ENCODE results near the gene KLF1.
"Not testable (repeated sequence)": the region's sequence is repeated elsewhere in the genome, so short reads cannot be mapped to it uniquely, and the experiment has no call there.

Gene KLF1

DNA sequence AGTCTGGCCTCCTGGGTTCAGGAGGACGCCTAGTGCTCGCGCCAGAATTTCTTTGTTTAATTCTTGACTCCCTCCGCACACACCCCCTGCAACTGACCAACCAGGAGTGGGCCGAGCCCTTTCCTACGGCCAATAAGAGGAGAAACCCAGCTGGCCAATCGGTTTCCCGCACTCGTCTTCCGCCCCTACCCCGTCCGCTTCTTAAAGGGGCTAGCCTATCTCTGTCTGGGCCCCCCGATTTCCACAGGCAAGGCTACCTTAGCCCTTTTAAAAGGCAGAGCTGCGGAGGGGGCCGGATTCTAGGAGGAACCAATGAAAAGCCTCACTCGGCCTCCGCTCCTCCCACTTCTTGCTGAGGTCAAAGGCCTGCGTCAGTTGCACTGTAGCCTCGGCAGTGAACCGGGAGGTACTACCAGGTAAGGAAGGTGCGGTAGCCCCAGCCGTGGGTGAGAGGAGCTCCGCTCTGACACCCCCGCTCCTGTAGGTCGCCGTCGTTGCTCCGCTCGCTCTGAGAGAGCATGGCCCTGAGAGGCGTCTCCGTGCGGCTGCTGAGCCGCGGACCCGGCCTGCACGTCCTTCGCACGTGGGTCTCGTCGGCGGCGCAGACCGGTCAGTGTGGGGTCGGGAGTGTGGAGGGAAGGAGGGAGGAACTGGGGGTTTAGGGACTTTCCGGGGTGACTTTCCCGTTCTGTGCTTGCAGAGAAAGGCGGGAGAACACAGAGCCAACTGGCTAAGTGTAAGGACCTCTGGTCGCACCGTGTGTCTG lies 4.0 kb upstream of the KLF1 start, which contains the start of gene GCDH:
GCDH (plus strand) TSS at position 374 of the 766 bp plus-strand sequence; CDS start at position 519, 145 bp downstream.
- peak; percentile 100 for DNase-seq

DNA sequence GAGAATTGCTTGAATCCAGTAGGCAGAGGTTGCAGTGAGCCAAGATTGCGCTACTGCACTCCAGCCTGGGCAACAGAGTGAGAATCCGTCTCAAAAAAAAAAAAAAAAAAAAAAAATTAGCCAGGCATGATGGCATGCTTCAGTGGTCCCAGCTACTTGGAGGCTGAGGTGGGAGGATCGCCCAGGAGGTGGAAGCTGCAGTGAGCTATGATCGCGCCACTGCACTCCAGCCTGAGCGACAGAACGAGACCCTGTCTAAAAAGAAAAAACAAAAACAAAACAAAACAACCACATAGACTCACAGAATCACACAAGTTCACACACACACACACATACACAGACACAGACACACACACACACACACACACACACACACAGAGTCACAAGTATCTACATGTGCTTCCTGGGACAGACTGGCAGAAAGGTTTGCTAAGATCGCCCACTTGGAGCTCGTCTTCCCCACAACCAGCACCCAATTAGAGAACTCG lies 3.3 kb upstream of the KLF1 start:
- not testable (repeated sequence) for DNase-seq

DNA sequence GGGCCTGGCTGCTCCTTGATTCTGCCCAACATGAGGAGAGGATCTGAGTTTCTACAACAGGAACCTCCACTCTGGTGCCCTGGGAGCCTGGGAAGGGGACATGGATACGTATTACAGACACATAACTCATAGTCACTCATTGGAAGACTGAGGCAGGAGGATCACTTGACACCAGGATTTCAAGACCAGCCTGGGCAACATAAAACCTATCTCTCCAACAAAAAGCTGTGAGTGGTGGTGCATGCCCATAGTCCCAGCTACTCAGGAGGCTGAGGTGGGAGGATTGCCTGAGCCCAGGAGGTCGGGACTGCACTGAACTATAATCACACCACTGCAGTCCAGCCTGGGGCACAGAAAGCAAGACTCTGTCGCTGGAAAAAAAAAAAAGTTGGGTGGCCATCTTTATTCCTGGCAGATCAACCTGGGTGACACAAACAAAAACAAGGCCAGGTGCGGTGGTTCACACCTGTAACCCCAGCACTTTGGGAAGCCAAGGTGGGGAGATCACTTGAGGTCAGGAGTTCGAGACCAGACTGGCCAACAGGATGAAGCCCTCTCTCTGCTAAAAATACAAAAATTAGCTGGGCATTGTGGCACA lies 1.1 kb upstream of the KLF1 start:
- no peak for DNase-seq

DNA sequence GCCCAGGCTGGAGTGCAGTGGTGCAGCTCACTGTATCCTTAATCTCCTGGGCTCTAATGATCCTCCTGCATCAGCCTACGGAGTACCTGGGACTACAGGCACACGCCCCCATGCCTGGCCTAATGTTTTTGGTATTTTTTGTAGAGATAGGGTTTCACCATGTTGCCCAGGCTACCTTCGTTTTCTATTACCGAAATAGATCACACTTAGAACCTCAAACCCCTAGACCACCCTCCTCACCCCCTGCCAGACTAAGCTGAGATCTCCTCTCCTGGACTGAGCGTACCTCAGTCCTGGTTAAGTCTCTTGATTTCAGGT lies 391 bp downstream of the KLF1 start:
- DNase-seq = no peak

DNA sequence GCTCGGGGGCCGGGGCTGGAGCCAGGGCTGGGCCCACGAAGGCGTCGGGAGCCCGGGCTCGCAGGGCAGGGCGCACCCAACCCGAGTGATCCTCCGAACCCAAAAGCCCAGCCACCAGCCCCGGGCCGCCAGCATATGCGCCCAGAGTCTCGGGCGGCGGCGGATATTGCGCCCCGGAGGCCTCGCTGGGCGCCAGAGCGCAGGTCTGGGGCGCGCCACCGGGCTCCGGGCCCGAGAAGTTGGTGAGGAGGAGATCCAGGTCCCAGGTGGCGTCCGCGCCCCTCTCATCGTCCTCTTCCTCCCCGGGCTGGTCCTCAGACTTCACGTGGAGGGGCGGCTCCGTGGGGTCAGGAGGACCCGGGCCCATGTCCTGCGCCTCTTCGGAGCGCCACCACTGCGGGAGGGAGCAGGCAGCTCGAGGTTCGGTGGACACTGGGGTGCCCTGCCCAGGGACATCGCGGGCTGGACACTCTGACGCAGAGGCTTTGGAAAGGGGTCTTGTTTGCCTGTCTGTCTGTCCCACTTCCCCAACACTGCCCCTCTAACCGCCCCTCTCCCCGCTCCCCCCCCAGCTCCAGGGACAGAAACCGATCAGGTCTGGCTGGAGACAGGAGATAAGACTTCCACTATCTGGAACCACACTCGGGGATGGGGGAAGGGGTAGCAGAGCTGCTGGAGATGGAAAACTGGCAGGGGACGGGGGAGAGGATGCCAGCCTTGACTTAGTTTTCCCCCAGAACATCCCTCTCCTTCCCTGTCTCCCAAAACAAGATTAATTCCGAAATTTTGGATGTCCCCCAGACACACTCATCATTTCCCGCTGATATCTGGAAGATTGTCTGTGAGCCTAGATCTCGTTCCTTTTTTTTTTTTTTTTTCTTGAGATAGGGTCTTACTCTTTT lies 1.0 kb downstream of the KLF1 start:
- no peak for DNase-seq

DNA sequence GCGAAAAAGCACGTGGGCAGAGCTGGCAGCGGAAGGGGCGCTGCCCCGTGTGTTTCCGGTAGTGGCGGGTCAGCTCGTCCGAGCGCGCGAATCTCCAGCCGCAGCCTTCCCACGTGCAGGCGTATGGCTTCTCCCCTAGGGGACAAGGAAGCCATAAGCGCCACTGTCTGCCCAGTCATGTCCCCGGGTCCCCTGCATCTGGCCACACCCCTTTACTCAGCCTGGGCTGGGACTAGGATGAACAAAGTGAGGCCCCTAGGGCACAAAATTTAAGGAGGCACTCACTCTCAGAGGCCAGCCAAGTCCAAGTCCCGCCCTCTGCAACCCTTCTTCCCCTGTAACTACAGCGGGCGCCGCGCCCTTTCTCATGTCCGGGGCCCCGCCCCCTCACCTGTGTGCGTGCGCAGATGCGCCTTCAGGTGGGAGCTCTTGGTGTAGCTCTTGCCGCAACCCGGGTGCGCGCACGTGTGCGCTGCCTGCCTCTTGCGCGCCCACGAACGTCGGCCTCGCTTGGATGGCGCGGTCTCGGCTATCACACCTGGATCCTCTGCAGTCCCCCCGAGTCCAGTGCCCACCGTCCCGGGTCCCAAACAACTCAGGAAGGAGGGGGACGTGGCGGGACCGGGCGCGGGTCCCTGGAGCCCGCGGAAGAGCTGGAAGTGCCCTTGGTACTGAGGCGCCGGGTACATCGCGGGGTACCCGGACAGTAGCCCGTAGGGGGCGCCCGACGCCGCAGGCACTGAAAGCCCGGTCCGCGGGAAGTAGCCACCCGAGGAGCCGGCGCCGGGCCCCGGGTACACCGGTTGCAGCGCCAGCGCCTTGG lies 1.9 kb downstream of the KLF1 start:
- no peak for DNase-seq

DNA sequence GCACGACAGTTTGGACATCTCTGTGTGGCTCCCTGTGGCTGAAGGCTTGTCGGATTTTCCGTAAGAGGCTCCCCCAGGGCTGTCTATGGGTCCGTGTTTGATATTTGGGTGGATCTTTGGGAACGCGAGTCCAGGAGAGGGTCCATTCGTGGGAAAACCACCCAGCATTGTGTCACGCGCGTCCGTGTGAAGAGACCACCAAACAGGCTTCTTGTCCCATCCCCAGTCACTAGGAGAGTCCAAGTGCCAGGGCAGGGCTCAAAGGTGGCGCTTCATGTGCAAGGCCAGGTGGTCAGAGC lies 2.4 kb downstream of the KLF1 start:
- no peak for DNase-seq

DNA sequence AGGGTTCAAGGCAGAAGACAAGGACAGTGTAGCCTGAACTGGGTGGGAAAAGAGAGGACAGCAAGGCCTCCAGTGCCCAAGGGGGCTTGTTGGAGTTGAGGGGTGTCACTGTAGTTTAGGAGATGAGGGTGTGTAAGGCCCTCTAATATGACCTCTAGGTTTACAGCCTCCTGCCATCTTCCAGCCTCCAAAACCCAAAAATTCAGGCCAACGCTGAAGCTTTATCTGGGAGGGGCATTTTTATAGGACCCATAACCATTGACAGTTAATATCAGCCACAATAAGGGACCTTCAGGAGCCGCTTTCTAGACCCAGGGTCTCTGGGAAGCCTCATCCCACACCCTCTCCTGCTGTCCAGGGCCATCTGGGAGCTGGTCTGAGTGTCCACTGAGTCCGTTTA lies 2.8 kb downstream of the KLF1 start:
- DNase-seq = no peak

DNA sequence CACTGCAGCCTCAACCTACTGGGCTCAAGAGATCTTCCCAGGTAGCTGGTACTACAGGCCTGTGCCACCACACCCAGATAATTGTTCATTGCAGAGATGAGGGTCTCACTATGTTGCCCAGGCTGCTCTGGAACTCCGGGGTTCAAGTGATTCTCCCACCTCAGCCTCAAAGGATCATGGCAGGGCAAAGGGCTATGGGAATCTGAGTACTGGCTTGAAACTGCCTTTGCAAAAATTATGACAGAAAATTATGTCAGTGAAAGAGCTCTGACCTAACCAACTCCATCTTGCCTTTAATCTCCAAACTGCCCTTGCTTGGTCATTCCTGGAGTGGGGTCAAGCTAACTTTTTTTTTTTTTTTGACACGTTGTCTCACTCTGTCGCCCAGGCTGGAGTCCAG lies 4.4 kb downstream of the KLF1 start:
- no peak for DNase-seq

DNA sequence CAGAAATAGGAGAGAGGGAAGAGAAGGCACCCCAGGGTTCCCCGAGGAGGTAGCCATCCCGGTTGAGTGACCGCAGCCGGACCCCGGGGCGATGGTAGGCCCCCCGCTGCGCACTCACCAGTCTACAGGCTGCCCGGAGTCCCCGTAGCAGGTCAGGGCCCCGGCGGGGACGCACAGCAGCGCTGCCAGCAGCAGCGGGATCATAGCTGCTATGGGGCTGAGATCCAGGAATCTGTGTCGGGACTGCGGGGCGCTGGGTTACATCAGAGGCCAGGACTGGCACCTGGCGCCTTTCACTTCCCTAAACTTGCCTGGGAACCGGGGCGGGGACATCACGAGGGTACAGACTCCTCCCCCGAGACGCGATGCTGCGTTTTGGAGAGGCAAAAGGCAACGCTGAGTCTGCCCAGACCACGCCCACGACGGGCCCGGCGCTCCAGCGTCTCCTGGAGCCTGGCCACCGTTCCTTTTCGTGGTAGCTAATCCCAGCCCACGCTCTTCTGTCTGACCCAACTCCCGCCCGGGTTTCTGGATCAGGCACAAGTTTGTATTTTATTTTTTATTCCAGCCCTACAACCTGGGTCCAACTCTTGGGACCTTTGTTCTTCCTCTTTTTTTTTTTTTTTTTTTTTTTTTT lies 5.7 kb downstream of the KLF1 start, which contains the start of gene DNASE2:
DNASE2 (minus strand) TSS at position 278 of the 637 bp plus-strand sequence; CDS start at position 204, 74 bp downstream.
- DNase-seq = peak; percentile 88

DNA sequence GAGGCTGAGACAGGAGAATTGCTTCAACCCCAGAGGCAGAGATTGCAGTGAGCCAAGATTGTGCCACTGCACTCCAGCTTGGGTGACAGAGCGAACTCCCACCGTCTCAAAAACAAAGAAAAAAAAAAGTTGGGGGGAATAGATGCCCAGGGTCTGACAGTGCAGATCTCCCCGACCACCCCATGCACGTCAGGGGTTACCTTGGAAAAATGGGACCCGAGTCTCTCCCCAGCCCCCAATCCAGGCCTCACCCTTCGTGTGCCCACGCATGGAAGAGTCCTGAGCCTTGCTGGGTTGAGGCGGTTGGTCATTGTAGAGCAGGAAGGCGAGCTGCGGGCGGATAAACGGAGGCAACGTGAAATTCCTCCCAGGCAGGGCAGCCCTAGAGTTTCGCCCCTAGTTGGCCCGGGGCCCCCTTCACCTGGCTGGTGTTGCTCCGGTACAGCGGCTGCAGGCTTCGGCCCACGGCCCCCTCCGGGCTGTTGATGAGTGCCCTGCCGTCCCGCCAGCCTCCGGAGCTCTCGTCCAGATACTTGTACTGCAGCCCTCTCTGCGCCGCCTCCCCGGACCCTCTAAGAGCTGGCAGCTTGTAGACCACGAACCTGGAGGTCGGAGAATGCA lies 6.3 kb downstream of the KLF1 start:
- no peak for DNase-seq

DNA sequence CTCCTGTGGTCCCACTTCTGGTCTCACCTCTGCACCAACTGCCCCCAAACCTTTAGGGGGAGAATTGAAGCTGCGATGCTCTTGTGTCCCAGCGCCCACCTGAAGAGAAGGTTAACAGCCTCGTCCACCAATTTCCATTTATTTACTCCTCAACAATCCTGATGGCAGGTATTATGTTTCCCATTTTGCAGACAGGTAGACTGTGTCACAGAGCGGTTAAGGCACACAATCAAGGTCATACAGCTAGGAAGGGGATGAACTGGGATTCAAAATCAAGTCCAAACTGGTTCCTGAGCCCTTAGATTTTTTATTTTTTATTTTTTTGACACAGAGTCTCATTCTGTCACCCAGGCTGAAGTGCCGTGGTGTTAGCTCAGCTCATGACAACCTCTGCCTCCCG lies 11.9 kb downstream of the KLF1 start:
- DNase-seq = no peak

DNA sequence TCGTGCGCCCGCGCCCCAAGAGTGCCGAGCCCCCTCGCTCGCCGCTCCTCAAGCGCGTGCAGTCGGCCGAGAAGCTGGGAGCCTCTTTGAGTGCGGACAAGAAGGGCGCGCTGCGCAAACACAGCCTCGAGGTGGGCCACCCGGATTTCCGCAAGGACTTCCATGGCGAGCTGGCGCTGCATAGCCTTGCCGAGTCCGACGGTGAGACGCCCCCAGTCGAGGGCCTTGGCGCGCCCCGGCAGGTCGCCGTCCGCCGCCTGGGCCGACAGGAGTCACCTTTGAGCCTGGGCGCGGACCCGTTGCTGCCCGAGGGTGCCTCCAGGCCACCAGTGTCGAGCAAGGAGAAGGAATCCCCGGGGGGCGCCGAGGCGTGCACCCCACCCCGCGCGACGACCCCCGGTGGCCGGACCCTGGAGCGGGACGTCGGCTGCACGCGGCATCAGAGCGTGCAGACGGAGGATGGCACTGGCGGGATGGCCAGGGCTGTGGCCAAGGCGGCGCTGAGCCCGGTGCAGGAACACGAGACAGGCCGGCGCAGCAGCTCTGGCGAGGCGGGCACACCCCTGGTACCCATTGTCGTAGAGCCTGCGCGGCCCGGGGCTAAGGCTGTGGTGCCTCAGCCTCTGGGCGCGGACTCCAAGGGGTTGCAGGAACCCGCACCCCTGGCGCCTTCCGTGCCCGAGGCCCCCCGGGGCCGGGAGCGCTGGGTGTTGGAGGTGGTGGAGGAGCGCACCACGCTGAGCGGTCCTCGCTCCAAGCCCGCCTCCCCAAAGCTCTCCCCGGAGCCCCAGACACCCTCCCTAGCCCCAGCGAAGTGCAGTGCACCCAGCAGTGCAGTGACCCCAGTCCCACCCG lies 12.9 kb downstream of the KLF1 start:
- DNase-seq = no peak

DNA sequence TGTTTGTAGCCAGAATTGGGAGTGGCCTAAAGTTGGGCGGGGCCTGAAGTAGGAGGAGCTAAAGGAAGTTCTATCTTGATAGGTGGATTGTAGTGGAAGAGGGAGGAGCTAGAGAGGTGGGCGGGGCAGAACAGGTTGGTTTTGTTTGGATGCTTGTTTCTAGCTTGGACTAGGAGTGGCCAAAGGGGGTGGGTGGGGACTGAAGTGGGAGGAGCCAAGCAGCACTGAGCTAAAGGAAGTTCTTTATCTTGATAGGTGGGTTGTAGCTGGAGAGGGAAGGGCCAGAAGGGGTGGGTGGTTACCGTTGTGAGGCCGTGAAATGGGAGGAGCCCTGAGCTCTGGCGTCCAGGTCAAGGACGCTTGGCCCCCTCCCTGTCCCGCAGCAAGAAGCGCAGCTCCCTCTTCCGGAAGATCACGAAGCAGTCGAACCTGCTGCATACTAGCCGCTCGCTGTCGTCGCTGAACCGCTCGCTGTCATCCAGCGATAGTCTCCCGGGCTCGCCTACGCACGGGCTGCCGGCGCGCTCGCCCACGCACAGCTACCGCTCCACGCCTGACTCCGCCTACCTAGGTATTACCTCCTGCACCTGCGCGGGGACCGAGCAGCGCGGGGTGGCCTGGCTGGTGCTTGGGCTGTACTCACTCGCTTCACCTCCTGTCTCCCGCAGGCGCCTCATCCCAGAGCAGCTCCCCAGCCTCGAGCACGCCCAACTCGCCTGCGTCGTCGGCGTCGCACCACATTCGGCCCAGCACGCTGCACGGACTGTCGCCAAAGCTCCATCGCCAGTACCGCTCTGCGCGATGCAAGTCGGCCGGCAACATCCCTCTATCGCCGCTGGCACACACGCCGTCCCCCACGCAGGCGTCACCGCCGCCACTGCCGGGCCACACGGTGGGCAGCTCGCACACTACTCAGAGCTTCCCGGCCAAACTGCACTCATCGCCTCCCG lies 13.8 kb downstream of the KLF1 start:
- no peak for DNase-seq

DNA sequence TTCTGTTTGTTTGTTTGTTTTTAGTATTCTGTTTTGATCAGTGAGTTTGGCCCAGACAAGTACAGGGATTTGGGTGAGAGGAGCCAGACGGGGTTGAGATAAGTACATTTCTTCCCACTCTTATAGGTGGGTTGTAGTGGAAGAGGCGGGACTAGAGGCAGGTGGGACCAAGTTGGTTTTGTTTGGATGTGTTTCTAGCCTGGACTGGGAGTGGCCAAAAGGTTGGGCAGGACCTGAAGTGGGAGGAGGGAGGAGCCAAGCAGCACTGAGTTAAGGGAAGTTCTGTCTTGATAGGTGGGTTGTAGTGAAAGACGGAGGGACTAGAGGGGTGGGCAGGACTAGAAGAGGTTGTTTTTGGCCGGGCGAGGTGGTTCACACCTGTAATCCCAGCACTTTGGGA lies 14.7 kb downstream of the KLF1 start:
- no peak for DNase-seq

DNA sequence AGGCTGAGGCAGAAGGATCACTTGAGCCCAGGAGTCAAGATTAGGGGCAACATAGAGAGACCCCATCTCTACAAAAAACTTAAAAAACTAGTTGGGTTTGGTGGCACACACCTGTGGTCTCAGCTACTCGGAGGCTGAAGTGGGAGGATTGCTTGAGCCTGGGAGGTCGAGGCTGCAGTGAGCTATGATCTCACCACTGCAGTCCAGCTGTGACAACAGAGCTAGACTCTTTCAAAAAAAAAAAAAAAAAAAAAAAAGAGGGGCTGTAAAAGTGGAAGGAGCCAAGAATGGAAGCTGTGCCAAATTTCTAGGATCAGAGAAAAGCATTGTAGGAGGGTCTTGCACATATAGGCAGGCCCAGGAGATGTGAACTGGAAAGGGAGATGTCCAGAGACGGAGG lies 15.3 kb downstream of the KLF1 start:
- no peak for DNase-seq

DNA sequence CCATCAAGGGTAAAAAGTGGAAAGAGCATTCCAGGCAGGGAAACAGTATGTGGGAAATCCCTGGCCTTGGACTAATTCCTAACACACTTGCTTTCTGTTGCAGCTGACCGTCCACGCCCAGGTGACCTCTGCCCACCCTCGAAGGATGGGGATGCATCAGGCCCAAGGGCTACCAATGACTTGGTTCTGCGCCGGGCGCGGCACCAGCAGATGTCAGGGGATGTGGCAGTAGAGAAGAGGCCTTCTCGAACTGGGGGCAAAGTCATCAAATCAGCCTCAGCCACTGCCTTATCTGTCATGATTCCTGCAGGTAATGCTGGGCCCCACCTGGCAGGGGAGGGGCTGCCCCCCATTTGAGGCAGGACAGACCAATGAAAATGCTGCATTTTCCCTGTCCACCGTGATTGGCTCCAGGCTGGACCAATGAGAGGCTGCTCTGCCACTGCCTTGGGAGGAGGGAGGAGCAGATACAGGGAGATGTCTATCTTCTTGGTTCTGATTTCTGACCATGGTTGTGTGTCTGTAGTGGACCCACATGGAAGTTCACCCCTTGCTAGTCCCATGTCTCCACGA lies 18.4 kb downstream of the KLF1 start:
- peak; percentile 32 for DNase-seq

DNA sequence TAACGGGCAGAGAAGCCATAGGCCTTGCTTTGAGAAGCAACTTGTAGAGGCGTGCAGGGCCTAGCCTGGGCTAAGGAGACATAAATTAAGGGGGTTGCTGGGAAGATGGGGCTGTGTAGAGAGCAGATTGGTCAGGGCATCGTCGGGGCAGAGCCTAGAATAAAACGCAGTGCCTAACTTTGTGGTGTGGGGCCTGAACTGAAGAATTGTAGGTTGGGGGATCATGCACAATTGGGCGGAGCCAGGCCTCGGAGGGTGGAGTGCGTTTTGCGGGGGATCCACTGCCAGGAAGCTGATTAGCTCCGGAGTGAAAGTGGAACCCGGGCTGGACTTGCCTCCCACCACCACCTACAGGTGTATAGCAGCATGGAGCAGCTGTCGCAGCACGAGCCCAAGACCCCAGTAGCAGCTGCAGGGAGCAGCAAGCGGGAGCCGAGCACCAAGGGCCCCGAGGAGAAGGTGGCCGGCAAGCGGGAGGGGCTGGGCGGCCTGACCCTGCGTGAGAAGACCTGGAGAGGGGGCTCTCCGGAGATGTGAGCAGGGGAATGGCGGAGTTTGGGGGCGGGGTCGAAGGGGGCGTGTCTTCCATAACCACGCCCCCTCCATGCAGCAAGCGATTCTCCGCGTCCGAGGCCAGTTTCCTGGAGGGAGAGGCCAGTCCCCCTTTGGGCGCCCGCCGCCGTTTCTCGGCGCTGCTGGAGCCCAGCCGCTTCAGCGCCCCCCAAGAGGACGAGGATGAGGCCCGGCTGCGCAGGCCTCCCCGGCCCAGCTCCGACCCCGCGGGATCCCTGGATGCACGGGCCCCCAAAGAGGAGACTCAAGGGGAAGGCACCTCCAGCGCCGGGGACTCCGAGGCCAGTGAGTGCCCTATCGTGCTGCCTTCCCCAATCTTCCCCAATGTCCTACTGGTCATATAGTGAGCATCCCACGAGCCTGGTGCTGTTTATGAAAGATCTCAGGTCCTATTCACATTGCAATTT lies 19.6 kb downstream of the KLF1 start:
- peak; percentile 66 for DNase-seq

All from NCI-H226 (cell line).